Erythroblast (primary cell): ENCODE measurements around the gene PLTP.

Source experiments
- GATA1 ChIP-seq: IDR thresholded peaks from 2 replicates; pipeline ENCODE4 v1.6.1; 2011; ENCODE audit warnings: low read depth, mild to moderate bottlenecking, control low read depth, low read length, moderate library complexity
- POLR2A ChIP-seq: IDR thresholded peaks from 2 replicates; pipeline ENCODE4 v1.6.1; 2011; ENCODE audit warnings: mild to moderate bottlenecking, low read length

DNA sequence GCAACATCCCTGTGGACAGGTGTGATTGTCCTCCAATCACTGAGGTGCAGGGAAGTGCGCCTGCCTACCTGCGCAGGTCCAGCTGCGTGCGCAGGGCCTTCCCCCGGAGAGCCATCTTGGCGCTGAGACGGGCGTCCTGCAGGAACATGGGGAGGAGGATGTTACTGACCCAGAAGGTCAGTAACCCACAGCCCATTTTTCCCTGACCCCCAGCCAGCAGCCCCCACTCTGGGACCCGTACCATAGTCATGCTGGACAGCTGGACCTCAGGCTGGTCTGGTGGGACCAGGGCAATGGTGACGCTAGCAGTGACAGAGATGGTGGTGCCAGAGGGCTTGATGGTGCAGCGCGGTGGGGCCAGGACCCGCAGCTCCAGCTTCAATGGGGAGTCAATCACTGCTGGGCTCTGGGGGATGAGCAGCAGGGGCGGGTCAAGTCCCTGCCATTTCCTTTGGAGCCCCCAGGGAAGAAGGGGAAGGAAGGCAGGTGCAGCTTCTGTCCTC is 9.7 kb downstream of the PLTP start:
- TF ChIP-seq POLR2A (no peak), GATA1 (no peak)
